OCI-M2 (cell line): ENCODE measurements around the gene KLHL24.
"Not testable (repeated sequence)": the region's sequence is repeated elsewhere in the genome, so short reads cannot be mapped to it uniquely, and the experiment has no call there.

Experiments used
- DNase-seq: peaks from one replicate; lab custom pipeline; 2025; ENCODE audit not compliant: unreplicated experiment; lab: John Stamatoyannopoulos, UW

The KLHL24 gene

DNA sequence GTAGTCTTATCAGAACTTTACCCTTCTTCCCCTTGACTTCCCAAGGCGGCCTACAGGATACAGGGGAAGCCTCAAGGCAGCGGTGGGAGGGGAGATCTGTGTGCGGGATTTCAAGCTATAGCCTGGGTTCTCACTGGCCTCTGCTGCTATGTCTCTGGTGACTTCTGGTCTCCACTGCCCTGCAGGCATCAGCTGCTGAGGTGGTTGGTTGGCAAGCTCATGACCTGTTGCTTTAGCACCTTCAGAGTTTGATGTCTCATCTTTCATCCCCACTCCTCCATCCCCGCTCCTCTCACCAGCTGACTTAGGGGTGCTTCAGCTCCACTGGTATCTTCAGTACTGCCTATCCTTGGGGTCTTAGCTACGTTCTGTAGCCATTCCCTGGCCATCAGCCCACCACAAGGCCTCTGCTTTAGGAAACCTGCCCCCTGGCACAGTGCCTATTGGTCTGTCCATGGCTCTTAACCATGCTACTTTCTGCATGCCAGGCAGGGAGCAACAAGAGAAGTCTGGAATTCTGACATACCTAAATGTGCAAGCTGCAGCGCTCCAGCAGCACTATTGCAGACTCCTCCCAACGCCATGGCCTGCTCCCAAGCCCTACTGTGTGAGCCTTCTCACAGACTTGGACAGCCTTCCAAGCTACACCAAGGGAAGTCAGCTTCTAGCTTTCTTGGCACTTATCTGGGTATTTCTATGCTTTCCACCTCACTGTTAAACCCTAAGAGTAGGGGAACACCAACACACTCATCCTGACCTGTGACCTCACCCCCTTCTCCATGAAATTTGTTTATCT lies 60.3 kb downstream of the KLHL24 start:
- no peak for DNase-seq

DNA sequence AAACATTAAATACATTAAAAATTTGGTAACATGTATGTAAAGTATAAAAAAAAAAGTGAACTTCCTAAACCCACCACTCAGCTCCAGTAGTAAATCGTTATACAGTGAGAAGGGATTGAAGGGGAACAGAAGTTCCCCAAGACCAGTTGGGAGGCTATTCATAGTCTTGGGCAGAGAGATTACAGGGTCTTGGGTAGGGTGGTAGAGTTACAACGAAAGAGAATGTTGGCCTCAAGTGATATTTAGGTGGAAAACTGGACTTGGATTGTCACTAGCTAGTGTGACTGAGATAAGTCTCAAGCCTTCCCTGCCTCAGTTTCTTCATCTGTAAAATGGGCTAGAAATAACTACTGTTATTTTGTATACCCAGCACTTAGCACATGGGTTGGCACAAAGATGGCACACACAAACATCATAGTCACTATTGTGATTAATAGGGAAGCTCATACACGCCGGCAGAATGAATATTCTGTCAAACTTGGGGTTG lies 61.7 kb downstream of the KLHL24 start:
- no peak for DNase-seq

DNA sequence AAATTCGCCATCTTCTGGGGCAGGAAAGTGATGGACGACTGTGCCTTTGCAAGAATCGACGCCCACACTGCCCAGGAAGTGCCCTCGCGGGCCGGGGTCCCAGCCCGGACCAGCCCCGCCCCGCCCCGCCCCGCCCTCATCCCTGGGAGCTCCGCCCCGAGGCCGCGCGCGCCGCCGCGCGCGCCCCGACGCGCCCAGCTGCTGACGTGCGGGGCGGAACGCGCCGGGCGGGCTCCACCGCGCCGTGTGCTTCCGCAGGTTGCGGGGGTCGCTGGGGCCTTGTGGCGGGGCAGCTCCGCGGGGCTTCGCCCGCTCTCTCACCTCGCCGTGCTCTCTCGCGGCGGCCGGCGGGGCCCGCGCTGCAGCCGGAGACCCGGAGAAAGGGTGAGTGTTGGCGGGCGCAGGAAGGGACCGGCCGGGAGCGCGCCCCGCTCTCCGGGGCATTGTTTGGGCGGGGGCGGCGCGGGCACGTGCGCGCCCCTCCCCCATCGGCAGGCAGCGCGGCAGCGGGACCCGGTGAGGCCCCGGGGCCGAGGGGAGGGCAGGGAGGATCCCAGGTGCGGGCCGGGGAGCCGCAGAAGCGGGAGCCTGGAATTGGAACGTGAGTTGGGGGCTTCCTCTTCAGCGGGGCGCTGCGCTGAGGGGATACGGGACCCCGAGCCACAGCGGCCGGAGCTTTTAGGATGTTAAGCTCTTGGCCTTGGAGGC lies 62.3 kb downstream of the KLHL24 start, which contains the start of gene YEATS2:
Gene YEATS2 (plus strand): TSS at position 188 of the 708 bp plus-strand sequence. CDS start 17,366 bp downstream, outside the sequence.
- no peak for DNase-seq

DNA sequence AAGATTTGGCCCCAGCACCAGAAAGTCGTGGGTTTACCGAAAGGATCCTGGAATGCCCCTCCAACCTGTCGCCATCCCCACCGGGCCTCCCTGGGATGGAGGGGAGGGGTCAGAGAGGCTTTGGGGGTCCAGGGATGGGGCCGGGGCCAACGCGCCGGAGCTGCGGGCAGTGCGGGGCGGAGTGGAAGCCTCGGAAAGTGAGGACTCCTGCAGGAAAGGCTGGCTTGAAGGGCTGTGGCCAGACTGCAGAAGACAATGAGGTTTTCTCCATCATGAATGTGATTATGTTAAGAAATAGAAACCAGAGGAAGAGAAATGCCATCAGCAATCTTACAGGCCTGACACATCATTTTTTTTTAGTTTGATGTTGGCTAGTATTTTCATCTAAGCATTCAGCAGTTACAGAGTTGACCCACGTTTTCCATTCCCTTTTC lies 62.9 kb downstream of the KLHL24 start:
- no peak for DNase-seq

DNA sequence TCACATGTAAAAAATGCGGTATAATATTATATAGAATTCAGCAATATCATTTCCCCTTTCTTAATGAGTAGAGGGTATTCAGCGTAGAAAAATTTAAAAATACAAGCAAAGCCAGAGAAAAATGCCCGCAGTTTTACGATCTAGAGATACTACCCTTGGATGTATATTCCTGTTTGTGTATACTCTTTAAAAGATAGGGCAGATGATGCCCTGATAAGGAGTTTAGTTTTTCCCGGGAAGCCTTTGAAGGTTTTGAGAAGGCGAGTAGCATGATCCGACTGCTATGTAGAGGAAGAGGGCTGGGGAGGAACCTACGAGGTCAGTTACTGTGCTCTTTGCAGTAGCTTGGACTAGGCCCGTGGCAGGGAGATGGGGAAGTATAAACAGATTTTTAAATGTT lies 63.3 kb downstream of the KLHL24 start:
- DNase-seq: no peak

DNA sequence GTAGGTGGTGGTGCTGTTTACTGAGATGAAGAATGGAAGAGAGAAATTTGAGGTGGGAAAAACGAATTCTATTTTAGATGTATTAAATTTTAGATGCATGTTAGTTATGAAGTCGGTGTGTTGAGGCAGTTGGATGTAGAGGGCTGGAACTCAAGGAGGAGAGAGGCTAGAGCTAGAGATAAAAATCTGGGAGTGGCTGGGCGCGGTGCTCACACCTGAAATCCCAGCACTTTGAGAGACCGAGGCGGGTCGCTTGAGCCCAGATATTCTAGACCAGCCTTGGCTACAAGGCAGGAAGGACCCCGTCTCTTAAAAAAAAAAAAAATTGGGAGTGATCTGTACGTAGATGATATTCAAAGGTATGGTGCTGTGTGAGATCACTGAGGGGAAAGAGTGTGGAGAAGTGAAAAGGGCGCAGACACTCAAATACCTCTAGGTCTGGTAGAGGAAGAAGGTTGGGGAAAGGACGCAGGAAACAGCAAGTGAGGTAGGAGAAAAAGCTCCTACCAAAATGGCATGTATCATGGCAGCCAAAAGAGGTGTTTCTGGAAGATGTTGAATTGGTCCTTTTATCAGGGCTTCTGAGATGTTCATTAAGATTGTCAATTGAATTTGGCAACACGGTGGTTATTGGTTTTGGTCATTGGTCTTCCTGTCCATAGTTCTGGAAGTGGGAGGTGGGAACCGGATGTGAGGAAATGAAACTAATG lies 64.0 kb downstream of the KLHL24 start:
- DNase-seq: no peak

DNA sequence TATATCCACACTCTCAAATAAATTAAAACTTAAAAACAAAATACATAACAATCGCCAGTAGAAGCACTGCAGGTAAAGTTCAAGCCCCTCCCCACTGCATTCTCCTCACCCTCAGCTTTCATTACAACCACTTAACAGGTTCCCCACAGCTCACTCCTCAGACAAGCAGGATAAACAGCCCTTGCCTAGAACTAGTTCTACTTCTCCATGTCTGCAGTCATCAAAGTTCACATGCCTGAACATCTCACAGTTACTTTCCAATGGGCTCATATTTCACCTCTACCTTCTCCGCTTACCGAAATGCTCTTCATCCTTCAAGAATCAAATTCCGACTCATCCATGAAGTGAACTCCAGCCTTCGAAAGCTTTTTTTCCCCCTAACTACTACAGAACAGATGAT lies 66.3 kb downstream of the KLHL24 start:
- DNase-seq: no peak

DNA sequence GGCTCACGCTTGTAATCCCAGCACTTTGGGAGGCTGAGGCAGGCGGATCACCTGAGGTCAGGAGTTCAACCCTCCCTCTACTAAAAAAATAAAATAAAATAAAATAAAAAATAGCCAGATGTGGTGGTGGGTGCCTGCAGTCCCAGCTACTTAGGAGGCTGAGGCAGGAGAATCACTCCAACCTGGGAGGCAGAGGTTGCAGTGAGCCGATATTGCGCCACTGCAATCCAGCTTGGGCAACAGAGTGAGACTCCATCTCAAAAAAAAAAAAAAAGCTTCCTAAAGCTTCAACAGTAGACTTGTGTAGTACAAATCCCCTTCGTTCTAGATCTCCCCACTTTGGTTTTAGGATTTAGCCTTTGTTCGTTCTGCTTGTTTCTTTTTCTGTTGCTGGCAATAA lies 68.5 kb downstream of the KLHL24 start:
- DNase-seq: not testable (repeated sequence)

DNA sequence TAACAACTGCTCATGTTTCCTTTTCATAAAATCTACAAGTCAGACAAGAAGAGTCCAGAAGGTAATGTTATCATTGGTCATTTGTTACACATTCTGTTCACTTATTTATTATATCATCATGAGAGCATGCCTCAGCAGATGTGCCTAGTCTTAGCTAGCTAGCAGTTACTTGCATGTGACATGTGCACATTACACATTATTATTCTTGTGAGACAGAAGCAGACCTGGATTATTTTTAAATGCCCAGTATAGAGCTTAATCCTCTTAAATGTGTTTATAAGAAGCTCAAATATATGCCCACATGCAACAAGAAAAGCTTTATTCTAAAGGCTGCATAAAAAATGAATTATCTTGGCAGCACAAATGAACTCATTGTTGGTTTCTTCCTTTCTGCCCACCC lies 74.8 kb downstream of the KLHL24 start:
- DNase-seq: no peak

DNA sequence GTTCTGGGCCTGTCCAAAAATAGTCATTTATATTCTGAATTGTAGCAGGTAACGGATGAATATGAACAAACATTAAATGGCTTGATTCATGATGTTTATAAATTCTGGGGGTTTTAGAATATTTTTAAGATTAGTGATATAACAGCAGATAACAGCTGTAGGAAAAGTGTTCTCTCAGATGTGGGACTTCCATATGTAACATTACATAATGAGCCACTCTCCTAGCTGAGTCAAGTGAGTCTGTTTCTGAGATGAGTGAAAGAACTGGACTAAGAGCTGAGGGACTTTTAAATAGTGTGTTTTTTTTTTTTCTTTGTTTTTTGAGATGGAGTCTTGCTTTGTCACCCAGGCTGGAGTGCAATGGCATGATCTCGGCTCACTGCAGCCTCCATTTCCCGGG lies 76.1 kb downstream of the KLHL24 start:
- no peak for DNase-seq

DNA sequence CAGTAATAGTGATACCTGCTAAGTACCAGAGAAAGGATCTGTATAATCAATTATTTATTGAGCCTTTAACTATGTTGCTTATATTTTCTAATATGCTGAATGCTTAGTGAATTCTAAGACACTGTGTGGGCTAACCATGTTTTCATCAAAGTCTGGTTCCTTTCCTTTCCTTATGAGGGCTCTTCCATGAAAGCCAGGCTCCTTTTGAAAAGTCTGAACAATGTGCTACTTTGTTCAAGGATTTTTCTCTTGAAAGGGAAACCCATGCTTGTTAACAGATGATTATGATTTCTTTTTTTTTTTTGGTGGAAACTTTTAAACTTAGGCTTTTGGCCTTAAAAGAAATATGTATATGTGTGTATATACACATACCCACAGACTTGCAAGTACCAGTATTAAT lies 79.2 kb downstream of the KLHL24 start:
- DNase-seq: no peak

DNA sequence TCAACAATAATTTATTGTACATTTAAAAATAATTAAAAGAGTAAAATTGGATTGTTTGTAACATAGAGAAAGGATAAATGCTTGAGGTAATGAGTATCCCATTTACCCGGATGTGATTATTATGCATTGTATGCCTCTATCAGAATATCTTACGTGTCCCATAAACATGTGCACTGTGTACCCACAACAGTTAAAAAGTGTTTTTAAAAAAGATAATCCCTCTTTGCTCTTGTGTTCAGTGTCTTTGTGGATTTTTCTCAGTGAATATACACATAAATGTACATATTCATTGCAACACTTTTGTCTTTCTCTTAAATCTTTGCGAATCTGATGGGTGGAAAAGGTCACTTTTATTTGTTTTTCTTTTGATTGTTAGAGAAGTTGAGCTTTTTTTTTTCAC lies 82.6 kb downstream of the KLHL24 start:
- no peak for DNase-seq

DNA sequence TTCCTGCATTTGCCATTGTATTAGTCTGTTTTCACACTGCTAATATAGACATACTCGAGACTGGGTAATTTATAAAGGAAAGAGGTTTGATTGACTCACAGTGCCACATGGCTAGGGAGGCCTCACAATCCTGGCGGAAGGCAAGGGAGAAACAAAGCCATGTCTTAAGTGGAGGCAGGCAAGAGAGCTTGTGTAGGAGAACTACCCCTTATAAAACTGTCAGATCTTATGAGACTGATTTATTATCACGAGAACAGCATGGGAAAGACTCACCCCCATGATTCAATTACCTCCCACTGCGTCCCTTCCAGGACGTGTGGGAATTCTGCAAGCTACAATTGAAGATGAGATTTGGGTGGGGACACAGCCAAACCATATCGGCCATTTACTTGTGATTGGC lies 90.0 kb downstream of the KLHL24 start:
- no peak for DNase-seq

DNA sequence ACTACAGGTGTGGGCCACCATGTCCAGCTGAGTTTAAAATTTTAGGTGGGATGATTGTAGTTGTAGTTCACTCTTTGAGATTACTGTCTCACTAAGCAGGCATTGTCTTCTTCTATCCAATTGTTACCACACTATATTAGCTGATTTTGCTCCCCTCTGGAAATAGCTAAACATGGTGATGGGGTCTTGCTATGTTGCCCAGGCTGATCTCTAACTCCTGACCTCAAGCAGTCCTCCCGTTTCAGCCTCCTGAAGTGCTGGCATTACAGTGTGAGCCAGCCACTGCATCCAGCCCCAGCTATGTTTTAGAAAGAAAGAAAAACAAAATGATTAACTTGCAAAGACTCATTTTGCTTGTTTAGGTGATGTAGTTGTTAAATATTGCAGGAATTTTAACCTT lies 92.8 kb downstream of the KLHL24 start:
- DNase-seq: no peak

DNA sequence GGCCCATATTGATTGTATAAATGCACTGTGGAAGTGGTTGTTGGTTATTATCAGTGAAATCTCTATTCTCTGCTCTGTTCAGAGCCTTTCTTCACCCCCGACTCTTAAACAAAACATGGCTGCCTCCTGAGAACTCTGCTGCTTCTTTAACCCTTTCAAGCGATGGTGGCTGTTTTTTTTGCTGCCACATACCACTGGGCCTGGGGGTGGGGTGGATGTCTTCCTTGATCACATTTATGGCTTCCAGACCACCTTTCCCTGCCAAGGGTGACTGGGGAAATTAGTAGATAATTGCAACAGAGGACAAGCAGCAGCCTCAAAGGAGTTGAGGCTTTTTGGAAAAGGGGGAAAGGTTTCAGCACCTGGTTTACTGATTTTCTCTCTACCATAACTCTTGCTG lies 94.9 kb downstream of the KLHL24 start:
- no peak for DNase-seq

DNA sequence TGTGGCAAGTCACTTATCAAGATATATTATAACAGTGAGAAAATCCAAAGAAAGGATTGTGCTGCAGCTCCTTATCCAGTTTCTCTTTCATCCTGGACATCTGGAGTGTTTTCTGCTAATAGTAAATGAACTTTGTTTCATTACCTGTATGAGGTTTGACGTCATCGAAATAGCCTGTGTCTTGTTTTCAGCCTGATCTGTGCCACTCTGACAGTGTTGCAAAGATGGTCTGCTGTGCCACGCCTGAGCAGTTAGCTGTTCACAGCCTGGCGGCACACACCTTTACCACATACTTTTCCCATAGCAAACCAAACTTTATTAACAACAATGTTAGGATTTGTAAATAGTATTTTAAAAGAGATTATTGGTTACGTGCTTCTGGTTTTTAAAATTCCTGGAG lies 96.2 kb downstream of the KLHL24 start:
- no peak for DNase-seq

DNA sequence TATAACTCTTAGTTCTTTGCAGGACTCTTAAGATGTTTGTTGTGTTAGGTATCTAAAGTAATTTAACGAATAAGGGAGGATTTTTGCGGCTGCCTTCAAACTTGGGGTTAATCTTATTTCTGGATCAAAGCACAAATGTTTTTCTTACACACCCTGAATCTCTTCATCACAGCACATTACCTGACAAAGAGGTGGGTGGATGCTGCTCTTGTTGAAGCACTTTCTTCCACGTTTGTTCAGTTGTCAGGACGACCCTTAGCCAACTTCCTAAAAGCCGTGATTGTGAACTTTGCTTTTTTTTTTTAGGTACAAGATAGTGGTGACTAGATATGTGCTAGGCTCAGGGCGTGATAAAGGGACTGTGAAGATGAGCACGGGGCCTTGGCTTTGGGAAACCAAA lies 98.1 kb downstream of the KLHL24 start:
- no peak for DNase-seq
